HG03520 (cell line): ENCODE data around the gene MAN2B2.
"Not testable (repeated sequence)": the region's sequence is repeated elsewhere in the genome, so short reads cannot be mapped to it uniquely, and the experiment has no call there.

Experiments used
- ATAC-seq: cut with Tn5 transposase; IDR thresholded peaks from one replicate; pipeline ENCODE4 v1.9.1; 2021; ENCODE audit warnings: mild to moderate bottlenecking, moderate library complexity; ENCODE audit not compliant: unreplicated experiment

MAN2B2 gene

GRCh38 chr4:6613676-6614651 lies 39.0 kb downstream of the MAN2B2 start:
- no peak for ATAC-seq

- no peak for ATAC-seq
Observed at GRCh38 chr4:6614701-6615230, 39.8 kb downstream of the MAN2B2 start.

GRCh38 chr4:6616087-6616995 lies 41.4 kb downstream of the MAN2B2 start:
- no peak for ATAC-seq

- no peak for ATAC-seq
Observed at GRCh38 chr4:6617246-6617645, 42.3 kb downstream of the MAN2B2 start.

GRCh38 chr4:6618386-6619115 lies 43.6 kb downstream of the MAN2B2 start:
- ATAC-seq, result no peak

- no peak for ATAC-seq
Observed at GRCh38 chr4:6619116-6619465, 44.1 kb downstream of the MAN2B2 start.

- no peak for ATAC-seq
Observed at GRCh38 chr4:6619466-6620255, 44.7 kb downstream of the MAN2B2 start.

- ATAC-seq, result no peak
Observed at GRCh38 chr4:6620296-6620695, 45.3 kb downstream of the MAN2B2 start.

- no peak for ATAC-seq
Observed at GRCh38 chr4:6620891-6621555, 46.0 kb downstream of the MAN2B2 start.

- ATAC-seq, result no peak
Observed at GRCh38 chr4:6621556-6621927, 46.6 kb downstream of the MAN2B2 start.

GRCh38 chr4:6622744-6623143 lies 47.8 kb downstream of the MAN2B2 start:
- ATAC-seq, result no peak

- ATAC-seq, result no peak
Observed at GRCh38 chr4:6625256-6625655, 50.3 kb downstream of the MAN2B2 start.

- no peak for ATAC-seq
Observed at GRCh38 chr4:6626066-6626465, 51.1 kb downstream of the MAN2B2 start.

- ATAC-seq, result no peak
Observed at GRCh38 chr4:6627832-6628231, 52.8 kb downstream of the MAN2B2 start.

GRCh38 chr4:6628484-6628883 lies 53.5 kb downstream of the MAN2B2 start:
- not testable (repeated sequence) for ATAC-seq

- no peak for ATAC-seq
Observed at GRCh38 chr4:6632125-6632524, 57.1 kb downstream of the MAN2B2 start.

- ATAC-seq, result no peak
Observed at GRCh38 chr4:6633091-6633906, 58.3 kb downstream of the MAN2B2 start.

GRCh38 chr4:6634746-6635145 lies 59.8 kb downstream of the MAN2B2 start:
- ATAC-seq, result no peak
